Measurements from ENCODE around the gene DMBT1. TPM values are rescaled to one million over a fixed set of nuclear protein-coding genes. Genes with fewer than 3 reads are reported as not detected.

Gene DMBT1
- total RNA-seq, 4 donors from 2014 or later = 0.63 TPM; not detected in 3

GRCh38 chr10:122673269-122673668, 112.7 kb downstream of the DMBT1 start:
- WGBS = 64% methylated on average over 2 of the region's 6 CpGs
- intact Hi-C loops (cut with DNase I) = no loop called here
- no peak overlapping the region for H3K4me3 ChIP-seq
- no peaks in the 10 kb centered on the region for H3K9me3 ChIP-seq
- DNase-seq (ENCODE audit: extremely low spot score) = no peak
- no peaks in the 10 kb centered on the region for H3K36me3 ChIP-seq
- no peak overlapping the region for H3K27ac ChIP-seq (replicated peaks in 1 of 4)
- peaks cover 0 to 15% (median 0%) of the 10 kb centered on the region in 4 donors for H3K27me3 ChIP-seq
- no peaks in the 10 kb centered on the region for H3K4me1 ChIP-seq
- TF ChIP-seq POLR2A (IDR thresholded peaks at IDR 0.05; ENCODE audit: low read depth) (no peak), EP300 (IDR thresholded peaks at IDR 0.05) (no peak), POLR2AphosphoS5 (IDR thresholded peaks at IDR 0.05) (no peak), CTCF (IDR thresholded peaks at IDR 0.05) (no peak)

- no peaks in the 10 kb centered on the region for H3K9me3 ChIP-seq
- intact Hi-C loops (cut with DNase I) = no loop called here
- no peaks in the 10 kb centered on the region for H3K4me1 ChIP-seq
- DNase-seq (ENCODE audit: extremely low spot score) = no peak
- peaks cover 0 to 16% (median 0%) of the 10 kb centered on the region in 4 donors for H3K27me3 ChIP-seq
- no peaks in the 10 kb centered on the region for H3K36me3 ChIP-seq
- WGBS = 80% methylated on average over 5 of the region's 5 CpGs
- H3K4me3 ChIP-seq = no peak overlapping the region
- no peak for TF ChIP-seq POLR2AphosphoS5 (IDR thresholded peaks at IDR 0.05)
- H3K27ac ChIP-seq (replicated peaks in 1 of 4) = no peak overlapping the region
Observed at GRCh38 chr10:122673731-122674130, 113.2 kb downstream of the DMBT1 start.

- Histone ChIP-seq H3K4me3 (no peak overlapping the region), H3K27me3 (peaks cover 0 to 24% (median 0%) of the 10 kb centered on the region in 4 donors), H3K36me3 (no peaks in the 10 kb centered on the region), H3K9me3 (no peaks in the 10 kb centered on the region), H3K27ac (replicated peaks in 1 of 4) (no peak overlapping the region), H3K4me1 (no peaks in the 10 kb centered on the region)
- WGBS = 55% methylated on average over 8 of the region's 8 CpGs
- no peak for DNase-seq (ENCODE audit: extremely low spot score)
- TF ChIP-seq POLR2AphosphoS5 (IDR thresholded peaks at IDR 0.05) = no peak
- TF ChIP-seq POLR2A (IDR thresholded peaks at IDR 0.05; ENCODE audit: low read depth) = no peak
- no peak for TF ChIP-seq EP300 (IDR thresholded peaks at IDR 0.05)
- intact Hi-C loops (cut with DNase I) = no loop called here
Observed at GRCh38 chr10:122674781-122675180, 114.2 kb downstream of the DMBT1 start.

GRCh38 chr10:122675278-122675677, 114.7 kb downstream of the DMBT1 start:
- 69% methylated on average over 2 of the region's 2 CpGs for WGBS
- Histone ChIP-seq H3K27ac (replicated peaks in 1 of 4) (no peak overlapping the region), H3K9me3 (no peaks in the 10 kb centered on the region), H3K27me3 (peaks cover 0 to 27% (median 0%) of the 10 kb centered on the region in 4 donors), H3K36me3 (no peaks in the 10 kb centered on the region), H3K4me3 (no peak overlapping the region), H3K4me1 (no peaks in the 10 kb centered on the region)
- intact Hi-C loops (cut with DNase I) = no loop called here
- TF ChIP-seq POLR2AphosphoS5 (IDR thresholded peaks at IDR 0.05) (no peak), EP300 (IDR thresholded peaks at IDR 0.05) (no peak), CTCF (IDR thresholded peaks at IDR 0.05) (no peak), POLR2A (IDR thresholded peaks at IDR 0.05; ENCODE audit: low read depth) (no peak)
- no peak for DNase-seq (ENCODE audit: extremely low spot score)

GRCh38 chr10:122678266-122678665, 117.7 kb downstream of the DMBT1 start:
- H3K27ac ChIP-seq (replicated peaks in 1 of 4) = no peak overlapping the region
- no peak for DNase-seq (ENCODE audit: extremely low spot score)
- no peaks in the 10 kb centered on the region for H3K4me1 ChIP-seq
- TF ChIP-seq EP300 (IDR thresholded peaks at IDR 0.05) = no peak
- TF ChIP-seq POLR2A (IDR thresholded peaks at IDR 0.05; ENCODE audit: low read depth) = no peak
- no peak for TF ChIP-seq POLR2AphosphoS5 (IDR thresholded peaks at IDR 0.05)
- no peak for TF ChIP-seq CTCF (IDR thresholded peaks at IDR 0.05)
- no peaks in the 10 kb centered on the region for H3K36me3 ChIP-seq
- H3K27me3 ChIP-seq = peaks cover 0 to 23% (median 0%) of the 10 kb centered on the region in 4 donors
- intact Hi-C loops (cut with DNase I) = no loop called here
- H3K4me3 ChIP-seq = no peak overlapping the region
- no peaks in the 10 kb centered on the region for H3K9me3 ChIP-seq

GRCh38 chr10:122682522-122682921, 122.0 kb downstream of the DMBT1 start:
- TF ChIP-seq EP300 (IDR thresholded peaks at IDR 0.05) (no peak), CTCF (IDR thresholded peaks at IDR 0.05) (no peak), POLR2AphosphoS5 (IDR thresholded peaks at IDR 0.05) (no peak)
- no peaks in the 10 kb centered on the region for H3K36me3 ChIP-seq
- DNase-seq (ENCODE audit: extremely low spot score) = no peak
- intact Hi-C loops (cut with DNase I) = no loop called here
- WGBS = 75% methylated on average over 5 of the region's 5 CpGs
- no peaks in the 10 kb centered on the region for H3K4me1 ChIP-seq
- H3K9me3 ChIP-seq = no peaks in the 10 kb centered on the region
- no peak overlapping the region for H3K27ac ChIP-seq (replicated peaks in 1 of 4)
- peaks cover 0 to 22% (median 0%) of the 10 kb centered on the region in 4 donors for H3K27me3 ChIP-seq
- no peak overlapping the region for H3K4me3 ChIP-seq
